Trophoblast cell (in vitro differentiated cells and primary cell): Measurements from ENCODE around the gene CILP2.
A peak's percentile ranks its signal among the peaks of the same experiment; 100 is the strongest.

Source experiments
- DNase-seq, 2 donors: peaks; one replicate each; pipeline ENCODE4 v3.0.0-alpha.2; 2016
- H2AFZ ChIP-seq: 2 replicates; pipeline ENCODE4 v1.6.1; 2013; ENCODE audit warnings: low read length, moderate library complexity, mild to moderate bottlenecking; ENCODE audit not compliant: insufficient read depth, poor library complexity
- H2AK5ac ChIP-seq: 2 replicates; pipeline ENCODE4 v1.6.1; 2013; ENCODE audit warnings: mild to moderate bottlenecking, low read length
- H2BK120ac ChIP-seq: 2 replicates; pipeline ENCODE4 v1.6.1; 2013; ENCODE audit warnings: low read length, mild to moderate bottlenecking, moderate library complexity; ENCODE audit not compliant: insufficient read depth, poor library complexity
- H2BK12ac ChIP-seq: 2 replicates; pipeline ENCODE4 v1.6.1; 2013; ENCODE audit warnings: mild to moderate bottlenecking, low read length, moderate library complexity
- H2BK5ac ChIP-seq: 2 replicates; pipeline ENCODE4 v1.6.1; 2013; ENCODE audit warnings: low read length, low read depth, moderate library complexity, mild to moderate bottlenecking; ENCODE audit not compliant: poor library complexity
- H3K14ac ChIP-seq: 2 replicates; pipeline ENCODE4 v1.6.1; 2013; ENCODE audit warnings: mild to moderate bottlenecking, low read length
- H3K18ac ChIP-seq: 2 replicates; pipeline ENCODE4 v1.6.1; 2013; ENCODE audit warnings: mild to moderate bottlenecking, low read length
- H3K23ac ChIP-seq: 2 replicates; pipeline ENCODE4 v1.6.1; 2013; ENCODE audit warnings: low read length
- H3K27ac ChIP-seq: 2 replicates; pipeline ENCODE4 v1.5.1; 2013; ENCODE audit warnings: low read depth, mild to moderate bottlenecking, inconsistent platforms, low read length, moderate library complexity
- H3K27me3 ChIP-seq: 2 replicates; pipeline ENCODE4 v1.6.1; 2013; ENCODE audit warnings: inconsistent platforms, mild to moderate bottlenecking, low read length, moderate library complexity; ENCODE audit not compliant: insufficient read depth
- H3K36me3 ChIP-seq, 2 experiments: 1 replicate in 1 of 2; 2 replicates in 1 of 2; pipeline ENCODE4 v1.6.1; 2013; ENCODE audit warnings: low read length in 2 of 2, mild to moderate bottlenecking in 2 of 2, moderate library complexity in 1 of 2; ENCODE audit not compliant: insufficient read depth in 2 of 2, control insufficient read depth in 1 of 2
- H3K4ac ChIP-seq: 2 replicates; pipeline ENCODE4 v1.6.1; 2013; ENCODE audit warnings: low read depth, mild to moderate bottlenecking, low read length, moderate library complexity
- H3K4me1 ChIP-seq, 2 experiments: 1 replicate in 1 of 2; 2 replicates in 1 of 2; pipeline ENCODE4 v1.6.1; 2013; ENCODE audit warnings: low read length in 2 of 2, mild to moderate bottlenecking in 2 of 2, moderate library complexity in 1 of 2; ENCODE audit not compliant: insufficient read depth in 2 of 2, control insufficient read depth in 1 of 2
- H3K4me2 ChIP-seq: 2 replicates; pipeline ENCODE4 v1.6.1; 2013; ENCODE audit warnings: inconsistent platforms, mild to moderate bottlenecking, low read length, moderate library complexity
- H3K4me3 ChIP-seq: 2 replicates; pipeline ENCODE4 v1.5.1; 2013; ENCODE audit warnings: mild to moderate bottlenecking, low read depth, low read length, inconsistent platforms
- H3K79me1 ChIP-seq: one replicate; pipeline ENCODE4 v1.6.1; 2013; ENCODE audit warnings: low read length
- H3K79me2 ChIP-seq: 2 replicates; pipeline ENCODE4 v1.6.1; 2013; ENCODE audit warnings: low read length, mild to moderate bottlenecking; ENCODE audit not compliant: control insufficient read depth, insufficient read depth, poor library complexity
- H3K9ac ChIP-seq: 2 replicates; pipeline ENCODE4 v1.6.1; 2013; ENCODE audit warnings: mild to moderate bottlenecking, low read length
- H3K9me3 ChIP-seq: 2 replicates; pipeline ENCODE4 v1.6.1; 2013; ENCODE audit warnings: low read depth, mild to moderate bottlenecking, control low read depth, inconsistent platforms, low read length; ENCODE audit not compliant: insufficient read depth
- H4K12ac ChIP-seq: 2 replicates; pipeline ENCODE4 v1.6.1; 2013; ENCODE audit warnings: low read depth, mild to moderate bottlenecking, low read length, moderate library complexity
- H4K8ac ChIP-seq: 2 replicates; pipeline ENCODE4 v1.6.1; 2013; ENCODE audit warnings: low read depth, mild to moderate bottlenecking, low read length, moderate library complexity
- H4K91ac ChIP-seq: one replicate; pipeline ENCODE4 v1.6.1; 2013; ENCODE audit warnings: low read depth, mild to moderate bottlenecking, low read length, moderate library complexity
- WGBS: extraction: QIAGEN DNeasy Blood & Tissue Kit; methylation state at CpG from one replicate; pipeline ENCODE4 v1.1.7; 2013; ENCODE audit warnings: missing lambda C conversion rate; ENCODE audit not compliant: insufficient read length, insufficient coverage; ENCODE audit errors: extremely low coverage; 5-methylcytosine and 5-hydroxymethylcytosine counted together

CILP2 gene

DNA sequence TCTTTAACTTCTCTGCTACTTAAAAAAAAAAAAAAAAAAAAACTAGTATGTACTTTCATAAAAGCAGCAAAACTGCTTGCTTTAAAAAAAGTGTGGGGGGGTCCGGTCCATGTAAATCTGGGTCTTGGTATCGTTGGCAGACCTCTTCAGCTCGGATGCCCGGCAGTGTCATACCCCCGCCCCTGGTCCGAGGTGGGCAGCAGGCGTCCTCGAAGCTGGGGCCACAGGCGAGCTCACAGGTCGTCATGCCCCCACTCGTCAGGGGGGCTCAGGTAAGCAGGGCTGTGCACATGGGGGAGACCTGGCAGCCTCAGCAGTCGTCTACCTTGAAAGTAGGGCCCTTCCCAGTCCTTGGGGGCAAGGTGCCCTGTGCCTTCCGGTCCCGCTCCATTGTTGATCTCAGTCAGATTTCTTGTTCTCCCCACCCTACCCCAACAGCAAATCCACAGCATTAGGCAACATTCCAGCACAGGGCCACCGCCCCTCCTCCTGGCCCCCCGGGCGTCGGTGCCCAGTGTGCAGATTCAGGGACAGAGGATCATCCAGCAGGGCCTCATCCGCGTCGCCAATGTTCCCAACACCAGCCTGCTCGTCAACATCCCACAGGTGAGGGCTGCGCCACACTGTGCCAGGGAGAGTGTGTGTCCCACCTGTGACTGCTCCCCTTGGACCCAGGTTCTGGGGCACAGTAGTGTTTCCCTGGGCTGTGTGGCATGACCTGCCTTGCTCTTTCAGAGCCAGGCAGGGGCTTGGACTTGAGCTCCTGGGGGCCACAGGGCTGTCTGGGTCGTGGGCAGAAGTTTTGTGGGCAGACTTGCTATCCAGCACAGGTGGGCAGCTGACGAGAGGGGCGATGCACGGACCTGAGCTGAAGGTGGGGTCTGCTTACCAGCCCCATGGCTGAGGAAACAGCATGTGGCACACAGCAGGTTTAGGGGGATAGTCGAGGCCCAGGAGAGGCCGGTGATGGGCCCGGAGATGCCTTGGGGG, 42.2 kb upstream of the CILP2 start:
- Histone ChIP-seq H3K27me3 (no peaks in the 10 kb centered on the region), H2AK5ac (no peak overlapping the region), H3K18ac (peak overlapping the region; percentile 9), H4K12ac (no peak overlapping the region), H3K4me2 (no peak overlapping the region), H3K36me3 (peaks cover 90 to 91% of the 10 kb centered on the region in 2 experiments), H3K27ac (no peak overlapping the region), H2BK5ac (no peak overlapping the region), H3K4me1 (no peaks in the 10 kb centered on the region), H3K79me2 (no peaks in the 10 kb centered on the region), H2AFZ (no peak overlapping the region), H3K79me1 (no peaks in the 10 kb centered on the region), H4K91ac (no peak overlapping the region), H3K4me3 (no peak overlapping the region), H3K14ac (no peak overlapping the region), H4K8ac (no peak overlapping the region), H3K9ac (no peak overlapping the region), H3K9me3 (peaks cover 3% of the 10 kb centered on the region), H2BK12ac (no peak overlapping the region), H3K23ac (no peak overlapping the region), H3K4ac (no peak overlapping the region), H2BK120ac (no peak overlapping the region)
- WGBS, result no CpG with 5 or more reads among the region's 30 CpGs
- no peak for DNase-seq

DNA sequence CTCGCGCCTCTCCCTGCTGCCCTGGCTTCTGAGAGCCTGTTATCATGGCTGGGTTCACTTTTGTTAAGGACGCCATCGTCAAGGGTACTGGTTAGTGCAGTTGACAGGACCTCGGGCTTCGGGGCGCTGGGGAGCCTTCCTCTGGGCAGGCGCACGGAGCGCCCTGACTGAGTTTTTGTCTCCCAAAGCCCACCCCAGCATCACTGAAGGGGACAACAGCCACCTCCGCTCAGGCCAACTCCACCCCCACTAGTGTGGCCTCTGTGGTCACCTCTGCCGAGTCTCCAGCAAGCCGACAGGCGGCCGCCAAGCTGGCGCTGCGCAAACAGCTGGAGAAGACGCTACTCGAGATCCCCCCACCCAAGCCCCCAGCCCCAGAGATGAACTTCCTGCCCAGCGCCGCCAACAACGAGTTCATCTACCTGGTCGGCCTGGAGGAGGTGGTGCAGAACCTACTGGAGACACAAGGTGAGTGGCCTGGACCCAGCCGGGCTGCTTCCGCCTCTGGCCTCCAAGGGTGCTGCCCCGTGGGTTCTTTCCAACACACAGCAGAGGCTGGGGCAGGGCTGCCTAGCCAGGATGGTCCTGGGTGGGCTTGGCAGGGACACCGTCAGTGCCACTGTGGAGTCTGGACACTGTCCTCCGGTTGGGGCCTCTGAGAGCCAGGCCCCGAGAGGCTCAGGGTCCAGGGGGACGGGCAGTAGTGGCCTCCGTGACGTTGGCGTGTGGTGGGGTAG, 39.6 kb upstream of the CILP2 start:
- Histone ChIP-seq H3K4me3 (no peak overlapping the region), H3K27me3 (no peaks in the 10 kb centered on the region), H2BK12ac (no peak overlapping the region), H3K79me2 (no peaks in the 10 kb centered on the region), H3K9ac (no peak overlapping the region), H3K79me1 (no peaks in the 10 kb centered on the region), H3K36me3 (peaks cover 92 to 93% of the 10 kb centered on the region in 2 experiments), H3K4ac (no peak overlapping the region), H4K12ac (no peak overlapping the region), H4K8ac (no peak overlapping the region), H3K9me3 (peaks cover 3% of the 10 kb centered on the region), H2AFZ (no peak overlapping the region), H3K4me1 (no peaks in the 10 kb centered on the region), H2BK120ac (no peak overlapping the region), H2AK5ac (no peak overlapping the region), H3K18ac (no peak overlapping the region), H3K14ac (no peak overlapping the region), H3K4me2 (no peak overlapping the region), H4K91ac (no peak overlapping the region), H2BK5ac (no peak overlapping the region), H3K27ac (no peak overlapping the region), H3K23ac (no peak overlapping the region)
- no CpG with 5 or more reads among the region's 33 CpGs for whole genome bisulfite sequencing
- DNase-seq, result no peak

DNA sequence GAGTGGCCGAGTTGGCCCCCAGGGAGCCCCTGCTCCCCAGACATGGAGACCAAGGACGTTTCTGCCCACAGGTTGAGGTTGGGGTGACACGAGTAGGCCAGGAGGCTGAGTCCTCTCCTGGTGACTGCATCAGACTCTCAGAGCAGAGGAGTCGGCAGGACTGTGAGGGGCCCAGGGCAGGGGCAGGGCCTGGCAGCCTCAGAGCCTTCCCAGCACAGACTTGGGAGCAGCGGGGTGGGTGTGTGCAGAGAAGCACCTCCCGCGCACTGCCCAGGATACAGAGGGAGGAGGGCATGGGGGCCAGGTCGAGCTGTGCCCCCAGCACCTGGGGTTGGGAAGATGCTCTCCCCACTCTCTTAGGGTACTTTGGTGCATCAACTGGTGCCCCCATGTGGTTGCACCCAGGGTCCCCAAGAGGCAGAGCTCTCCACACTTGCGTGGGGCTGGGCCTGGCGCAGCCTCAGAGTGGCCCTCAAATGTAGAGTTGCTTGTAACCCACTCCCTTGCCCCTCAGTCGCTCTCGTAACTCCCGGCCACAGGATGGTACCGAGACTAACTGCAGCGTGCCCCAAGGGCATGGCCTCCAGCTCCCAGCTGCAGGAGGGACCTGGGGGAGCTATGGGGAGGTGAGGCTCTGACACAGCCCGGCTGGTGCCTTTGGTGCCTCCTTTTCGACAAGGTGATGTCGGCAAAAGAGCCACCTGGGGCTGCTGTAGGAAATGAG, 38.6 kb upstream of the CILP2 start:
- H4K91ac ChIP-seq, result no peak overlapping the region
- H3K27me3 ChIP-seq, result no peaks in the 10 kb centered on the region
- H3K9me3 ChIP-seq, result peaks cover 1% of the 10 kb centered on the region
- H3K9ac ChIP-seq, result no peak overlapping the region
- WGBS, result no CpG with 5 or more reads among the region's 18 CpGs
- H4K8ac ChIP-seq, result no peak overlapping the region
- H2AFZ ChIP-seq, result no peak overlapping the region
- no peak overlapping the region for H3K18ac ChIP-seq
- H2BK5ac ChIP-seq, result no peak overlapping the region
- no peak overlapping the region for H3K4me2 ChIP-seq
- H3K4me3 ChIP-seq, result no peak overlapping the region
- H2BK120ac ChIP-seq, result no peak overlapping the region
- no peak overlapping the region for H2AK5ac ChIP-seq
- H3K23ac ChIP-seq, result no peak overlapping the region
- H4K12ac ChIP-seq, result no peak overlapping the region
- no peak overlapping the region for H3K14ac ChIP-seq
- DNase-seq, result no peak
- no peak overlapping the region for H2BK12ac ChIP-seq
- H3K79me1 ChIP-seq, result no peaks in the 10 kb centered on the region
- no peaks in the 10 kb centered on the region for H3K79me2 ChIP-seq
- H3K36me3 ChIP-seq, result peaks cover 90 to 94% of the 10 kb centered on the region in 2 experiments
- no peaks in the 10 kb centered on the region for H3K4me1 ChIP-seq
- no peak overlapping the region for H3K27ac ChIP-seq
- H3K4ac ChIP-seq, result no peak overlapping the region

DNA sequence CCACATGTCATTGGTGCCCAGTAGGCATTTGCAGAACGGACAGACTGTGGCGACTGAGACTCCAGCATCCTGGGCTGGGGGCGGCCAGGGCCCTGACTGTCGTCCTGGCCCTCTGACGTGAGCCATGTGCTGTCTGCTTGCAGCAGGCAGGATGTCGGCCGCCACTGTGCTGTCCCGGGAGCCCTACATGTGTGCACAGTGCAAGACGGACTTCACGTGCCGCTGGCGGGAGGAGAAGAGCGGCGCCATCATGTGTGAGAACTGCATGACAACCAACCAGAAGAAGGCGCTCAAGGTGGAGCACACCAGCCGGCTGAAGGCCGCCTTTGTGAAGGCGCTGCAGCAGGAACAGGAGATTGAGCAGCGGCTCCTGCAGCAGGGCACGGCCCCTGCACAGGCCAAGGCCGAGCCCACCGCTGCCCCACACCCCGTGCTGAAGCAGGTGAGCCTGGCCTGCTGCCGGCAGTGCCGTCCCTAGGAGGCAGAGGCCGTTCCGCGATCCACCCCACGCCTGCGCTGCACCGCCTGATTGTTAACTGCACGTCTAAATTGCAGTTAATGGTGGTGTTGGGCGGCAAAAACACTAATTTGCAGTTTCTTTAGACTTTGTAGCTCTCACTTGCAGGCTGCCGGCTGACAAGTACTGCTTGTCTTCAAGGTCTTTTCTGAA, 37.0 kb upstream of the CILP2 start:
- no peak overlapping the region for H3K14ac ChIP-seq
- H3K4ac ChIP-seq, result no peak overlapping the region
- no peak overlapping the region for H2BK12ac ChIP-seq
- no peak overlapping the region for H3K4me2 ChIP-seq
- H4K8ac ChIP-seq, result no peak overlapping the region
- H3K4me3 ChIP-seq, result peak overlapping the region; percentile 49
- no peak overlapping the region for H3K9ac ChIP-seq
- H2AK5ac ChIP-seq, result no peak overlapping the region
- no peaks in the 10 kb centered on the region for H3K79me1 ChIP-seq
- H3K4me1 ChIP-seq, result no peaks in the 10 kb centered on the region
- H3K27ac ChIP-seq, result no peak overlapping the region
- H4K12ac ChIP-seq, result no peak overlapping the region
- no peak overlapping the region for H3K23ac ChIP-seq
- no peaks in the 10 kb centered on the region for H3K27me3 ChIP-seq
- H2AFZ ChIP-seq, result no peak overlapping the region
- no peak overlapping the region for H2BK120ac ChIP-seq
- H3K36me3 ChIP-seq, result peaks cover 93 to 99% of the 10 kb centered on the region in 2 experiments
- H3K9me3 ChIP-seq, result peaks cover 1% of the 10 kb centered on the region
- H3K79me2 ChIP-seq, result no peaks in the 10 kb centered on the region
- WGBS, result no CpG with 5 or more reads among the region's 34 CpGs
- no peak overlapping the region for H3K18ac ChIP-seq
- no peak overlapping the region for H4K91ac ChIP-seq
- DNase-seq, result no peak
- H2BK5ac ChIP-seq, result no peak overlapping the region
